Measurements from ENCODE around the gene TRIM34.

- TF ChIP-seq, protein P1, sequence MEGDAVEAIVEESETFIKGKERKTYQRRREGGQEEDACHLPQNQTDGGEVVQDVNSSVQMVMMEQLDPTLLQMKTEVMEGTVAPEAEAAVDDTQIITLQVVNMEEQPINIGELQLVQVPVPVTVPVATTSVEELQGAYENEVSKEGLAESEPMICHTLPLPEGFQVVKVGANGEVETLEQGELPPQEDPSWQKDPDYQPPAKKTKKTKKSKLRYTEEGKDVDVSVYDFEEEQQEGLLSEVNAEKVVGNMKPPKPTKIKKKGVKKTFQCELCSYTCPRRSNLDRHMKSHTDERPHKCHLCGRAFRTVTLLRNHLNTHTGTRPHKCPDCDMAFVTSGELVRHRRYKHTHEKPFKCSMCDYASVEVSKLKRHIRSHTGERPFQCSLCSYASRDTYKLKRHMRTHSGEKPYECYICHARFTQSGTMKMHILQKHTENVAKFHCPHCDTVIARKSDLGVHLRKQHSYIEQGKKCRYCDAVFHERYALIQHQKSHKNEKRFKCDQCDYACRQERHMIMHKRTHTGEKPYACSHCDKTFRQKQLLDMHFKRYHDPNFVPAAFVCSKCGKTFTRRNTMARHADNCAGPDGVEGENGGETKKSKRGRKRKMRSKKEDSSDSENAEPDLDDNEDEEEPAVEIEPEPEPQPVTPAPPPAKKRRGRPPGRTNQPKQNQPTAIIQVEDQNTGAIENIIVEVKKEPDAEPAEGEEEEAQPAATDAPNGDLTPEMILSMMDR (IDR thresholded peaks at IDR 0.05): no peak
- no peak for TF ChIP-seq POLR2A (IDR thresholded peaks at IDR 0.05)
These were observed 19.9 kb upstream of the TRIM34 start for GRCh38 chr11:5604896-5605295.

Measured in thyroid gland (tissue), 4 donors.